Left kidney (tissue), 8 donors: Measurements from ENCODE around the gene PAK6. TPM values are rescaled to one million over a fixed set of nuclear protein-coding genes. Genes with fewer than 3 reads are reported as not detected.

Experiments used
- DNase-seq: peaks from one replicate; pipeline ENCODE4 v3.0.0-alpha.2; 2013
- long read RNA-seq, 8 donors: transcript quantifications; one replicate each; lab custom pipeline, GENCODE V29; 2026
- polyA plus RNA-seq: library from polyadenylated mRNA; unstranded; fragments of 120-200 nt; gene quantifications from one replicate; pipeline ENCODE4 v1.2.1, GENCODE V29; 2013; ENCODE audit not compliant: insufficient read length

The PAK6 gene
- 6.5 TPM for polyA plus RNA-seq
- long read RNA-seq, donor 1: 0 reads
- long read RNA-seq, donor 2: 0 reads
- long read RNA-seq, donor 3: 0 reads
- long read RNA-seq, donor 4: 0 reads
- long read RNA-seq, donor 5: 0 reads
- long read RNA-seq, donor 6: 0 reads
- long read RNA-seq, donor 7, full-length matches to known transcripts: 3 of 9 reads
- long read RNA-seq, donor 7, partial matches to known transcripts: 6 of 9 reads
- long read RNA-seq, donor 7, other reads (novel, unspliced or antisense): 0 of 9 reads
- long read RNA-seq, donor 8: 0 reads

DNA sequence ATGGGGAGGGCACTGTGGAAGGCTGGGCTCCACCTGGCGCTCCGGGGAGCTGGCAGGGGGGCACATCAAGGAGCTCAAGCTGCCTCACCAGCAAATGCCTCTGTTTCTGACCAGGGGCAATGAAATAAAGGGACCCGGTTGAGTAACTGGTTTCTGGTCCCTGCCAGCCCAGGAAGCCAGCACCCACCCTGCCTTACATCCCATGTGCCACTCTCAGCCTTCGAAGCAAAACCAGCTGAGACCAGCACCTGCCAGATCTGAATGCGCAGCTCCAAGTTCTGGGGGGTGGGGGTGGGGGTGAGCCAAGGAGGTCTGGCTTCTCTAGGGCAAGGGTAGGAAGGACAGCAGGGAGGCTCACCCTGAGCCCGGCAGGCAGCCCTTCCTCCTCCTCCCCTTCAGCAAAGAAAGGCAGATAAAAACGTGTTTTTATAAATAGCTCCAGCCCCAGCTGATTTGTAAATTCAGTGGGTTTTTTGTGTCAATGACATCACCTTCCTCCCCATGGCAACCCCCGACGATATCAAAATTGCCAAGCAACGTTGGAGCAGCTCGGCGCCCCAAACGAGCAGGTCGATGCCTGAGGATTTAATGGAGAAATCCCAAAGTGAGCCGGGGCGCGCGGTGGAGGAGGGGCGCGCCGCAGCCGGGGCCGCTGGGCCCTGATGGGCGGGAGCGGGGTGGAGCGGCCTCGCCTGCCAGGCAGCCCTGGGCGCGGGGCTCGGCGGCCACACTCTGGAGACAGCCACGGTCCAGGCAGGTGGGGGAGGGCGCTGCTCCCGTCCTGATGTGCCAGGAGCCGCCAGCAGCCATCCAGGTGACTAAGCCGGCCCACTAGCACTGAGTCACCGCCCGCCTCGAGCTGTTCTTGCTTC lies at the start of gene PAK6:
PAK6 (plus strand) TSS at position 532 of the 872 bp plus-strand sequence. CDS start 25,723 bp downstream, outside the sequence.
- DNase-seq: peak; percentile 54

GRCh38 chr15:40190591-40190990 lies 48.3 kb upstream of the PAK6 start:
- DNase-seq: no peak

DNA sequence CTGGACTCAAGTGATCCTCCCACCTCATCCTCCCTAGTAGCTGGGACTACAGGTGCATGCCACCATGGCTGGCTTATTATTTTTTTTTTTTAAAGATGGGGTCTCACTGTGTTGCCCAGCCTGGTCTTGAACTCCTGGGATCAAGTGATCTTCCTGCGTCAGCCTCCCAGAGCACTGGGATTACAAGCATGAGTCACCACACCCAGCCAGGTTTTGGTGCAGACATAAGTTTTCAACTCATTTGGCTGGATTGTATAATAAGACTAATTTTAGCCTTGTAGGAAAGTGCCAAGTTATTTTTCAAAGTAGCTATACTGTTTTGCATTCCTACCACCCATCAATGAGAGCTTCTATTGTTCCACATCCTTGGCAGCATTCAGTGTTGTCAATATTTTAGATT lies 45.9 kb upstream of the PAK6 start:
- no peak for DNase-seq

DNA sequence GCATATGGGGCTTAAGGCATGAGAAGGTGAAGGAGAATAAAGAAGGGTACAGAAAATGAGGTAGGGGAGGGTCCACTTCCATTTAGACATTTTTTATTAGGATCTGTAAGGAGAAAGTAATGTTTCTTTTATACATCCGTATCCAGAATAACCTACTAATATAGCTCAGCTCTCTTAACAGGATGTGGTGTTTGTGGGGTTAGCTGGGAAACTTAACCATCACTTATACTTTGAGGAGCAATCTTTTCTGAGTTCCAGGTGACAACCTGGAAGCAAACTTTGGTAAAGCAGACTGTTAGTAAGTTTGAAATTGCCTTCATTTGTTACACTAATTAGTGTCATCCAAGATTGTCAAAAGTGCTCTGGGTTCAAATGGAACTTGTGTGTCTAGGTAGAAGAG lies 41.4 kb upstream of the PAK6 start:
- no peak for DNase-seq

DNA sequence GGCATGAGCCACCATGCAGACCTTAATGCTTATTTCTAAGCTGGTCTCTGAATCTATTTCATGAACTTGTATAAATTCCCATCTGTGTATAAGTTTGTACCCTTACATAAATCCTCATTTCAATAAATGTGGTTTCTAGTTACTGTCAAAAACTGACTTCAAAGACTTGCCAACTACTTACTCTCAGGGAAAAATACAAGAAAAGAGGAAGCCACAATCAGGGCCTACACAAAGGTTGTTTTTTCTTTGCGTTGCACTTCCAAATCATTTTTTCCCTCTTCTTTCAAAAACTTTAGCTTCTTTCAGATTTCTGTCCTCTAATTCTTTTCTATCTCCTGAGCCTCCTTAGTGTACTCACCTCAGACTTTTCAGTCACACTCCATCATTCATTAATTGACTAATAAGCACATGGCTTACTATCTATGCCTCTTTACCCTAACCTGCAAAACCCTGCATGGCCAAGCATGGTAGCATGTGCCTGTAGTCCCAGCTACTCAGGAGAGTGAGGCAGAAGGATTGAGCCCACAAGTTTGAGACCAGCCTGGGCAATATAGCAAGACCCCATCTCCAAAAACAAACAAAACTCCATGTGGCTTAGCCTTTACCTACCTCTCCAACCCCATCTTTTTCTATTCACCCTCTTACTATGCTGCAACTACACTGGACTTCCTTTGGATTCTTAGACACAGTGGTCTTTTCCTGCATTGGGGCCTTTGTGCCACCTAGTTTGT lies 40.3 kb upstream of the PAK6 start:
- no peak for DNase-seq

DNA sequence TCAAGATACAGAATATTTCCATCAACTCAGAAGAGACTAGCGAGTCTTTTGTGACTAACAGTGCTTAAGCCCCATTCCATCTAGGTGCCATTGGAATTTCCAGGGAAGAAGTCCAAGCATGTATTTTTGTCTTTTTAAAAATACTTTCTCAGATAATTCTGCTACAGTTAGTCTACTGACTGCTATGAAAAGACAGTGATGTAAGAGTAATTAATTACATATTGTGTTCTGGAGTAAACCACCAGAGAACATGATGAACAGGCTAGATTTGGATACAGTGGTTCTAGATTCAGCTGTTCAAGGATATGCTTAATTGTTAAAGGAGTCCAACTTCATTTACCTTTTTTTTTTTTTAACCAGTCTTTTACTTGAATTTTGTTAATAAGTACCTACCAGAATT lies 34.8 kb upstream of the PAK6 start:
- no peak for DNase-seq

DNA sequence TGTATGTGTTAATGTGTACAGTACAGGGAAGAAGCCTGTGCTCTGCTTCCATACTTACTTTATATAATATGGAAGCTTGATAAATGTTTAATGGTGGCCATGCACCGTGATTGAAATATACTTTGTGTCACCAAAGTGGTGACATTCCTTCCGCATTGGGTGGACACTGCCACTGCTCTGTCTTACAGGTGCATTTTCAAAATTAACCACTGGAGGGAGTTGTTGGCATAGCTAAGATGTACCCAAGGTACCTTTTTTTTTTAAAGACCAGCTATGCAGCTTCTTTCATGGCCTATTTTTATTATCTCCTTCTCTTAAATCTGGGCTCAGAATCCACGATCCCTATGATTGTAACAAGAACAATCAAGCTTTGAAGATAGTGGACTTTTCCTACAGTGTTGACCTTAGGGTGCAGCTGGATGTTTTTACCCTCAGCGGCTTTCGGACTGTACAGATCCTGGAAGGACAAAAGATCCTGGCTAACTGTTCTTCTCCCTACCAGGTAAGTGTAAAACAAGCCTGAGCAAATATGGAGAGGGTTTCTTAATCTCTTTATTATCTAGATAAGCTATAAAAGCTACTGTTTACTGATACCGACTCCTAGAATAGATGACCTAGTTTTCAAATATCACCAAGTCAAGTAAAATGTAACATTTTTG lies 21.6 kb upstream of the PAK6 start:
- peak; percentile 78 for DNase-seq

GRCh38 chr15:40219801-40220200 lies 19.1 kb upstream of the PAK6 start:
- DNase-seq: no peak

- DNase-seq: no peak
Measured at GRCh38 chr15:40222131-40222530, 16.7 kb upstream of the PAK6 start.

DNA sequence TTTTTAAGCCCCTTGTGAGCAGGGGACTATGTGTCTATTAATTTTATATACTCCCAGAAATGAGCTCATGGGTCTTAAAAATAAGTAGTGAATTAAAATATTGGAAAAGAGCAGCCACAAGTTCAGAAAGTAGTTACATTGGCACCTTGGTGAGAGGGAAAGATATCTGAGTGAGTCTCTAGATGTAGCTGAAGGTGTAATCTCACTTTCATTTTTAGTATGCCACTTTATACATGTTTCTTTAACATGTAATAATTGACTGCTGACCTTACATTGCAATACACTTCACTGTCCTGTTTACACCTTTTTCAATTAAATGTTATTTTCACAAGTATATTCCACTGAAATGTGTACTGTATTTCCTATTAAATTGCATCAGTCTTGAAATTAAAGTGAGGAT lies 12.1 kb upstream of the PAK6 start:
- no peak for DNase-seq

GRCh38 chr15:40229316-40229715 lies 9.5 kb upstream of the PAK6 start:
- no peak for DNase-seq

GRCh38 chr15:40229956-40230355 lies 8.9 kb upstream of the PAK6 start:
- DNase-seq: no peak

GRCh38 chr15:40232625-40233070 lies 6.2 kb upstream of the PAK6 start:
- DNase-seq: no peak

- DNase-seq: no peak
Measured at GRCh38 chr15:40233727-40234577, 4.9 kb upstream of the PAK6 start.

GRCh38 chr15:40234783-40235182 lies 4.1 kb upstream of the PAK6 start:
- DNase-seq: no peak

GRCh38 chr15:40235201-40235885 lies 3.5 kb upstream of the PAK6 start:
- no peak for DNase-seq

GRCh38 chr15:40239404-40239692 lies 485 bp downstream of the PAK6 start:
- DNase-seq: no peak

GRCh38 chr15:40239693-40240618 lies 1.1 kb downstream of the PAK6 start:
- DNase-seq: no peak

DNA sequence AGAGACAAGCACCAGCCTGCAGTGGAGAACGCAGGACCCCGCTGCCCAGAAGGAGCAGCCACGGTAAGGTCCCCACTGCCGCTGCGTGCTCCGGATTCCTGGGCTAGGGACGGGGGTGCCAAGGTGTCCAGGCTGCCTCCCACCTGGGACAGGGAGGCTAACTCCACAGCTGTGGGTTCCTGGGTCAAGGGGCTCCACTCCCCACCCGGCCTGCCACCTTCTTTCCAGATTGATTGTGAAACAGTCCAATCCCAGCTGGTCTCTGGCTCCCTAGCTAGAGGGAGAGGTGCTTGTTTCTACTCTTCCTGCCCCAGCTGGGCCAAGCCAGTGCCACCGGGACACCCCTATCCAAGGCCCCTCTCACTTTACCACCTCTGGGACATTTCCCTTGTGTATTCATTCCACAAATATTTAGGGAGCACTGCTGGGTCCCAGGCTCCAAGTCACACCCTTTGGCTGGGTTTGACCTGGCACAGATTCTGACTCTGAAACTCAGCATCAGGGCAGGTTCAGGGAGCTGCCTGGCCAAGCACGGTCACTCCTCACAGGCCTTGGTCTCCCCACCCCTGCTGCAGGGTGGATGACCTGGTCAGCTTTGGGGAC lies 1.9 kb downstream of the PAK6 start:
- DNase-seq: no peak
